Choroid plexus epithelial cell (primary cell): ENCODE results near the gene AFTPH.

Experiments
- DNase-seq: peaks from one replicate; pipeline ENCODE4 v3.0.0-alpha.2; 2010; ENCODE audit warnings: low read depth
- H3K4me3 ChIP-seq: 2 replicates; pipeline ENCODE4 v1.5.1; 2011; ENCODE audit warnings: low read depth, mild to moderate bottlenecking, control low read depth, low read length, moderate library complexity
- CTCF ChIP-seq: conservative IDR thresholded peaks from 2 replicates; pipeline ENCODE4 v1.5.1; 2011; ENCODE audit warnings: low read depth, mild to moderate bottlenecking, control low read depth, inconsistent platforms, low read length, moderate library complexity

AFTPH gene

GRCh38 chr2:64538764-64539433 lies 14.8 kb downstream of the AFTPH start:
- peak; percentile 40 for DNase-seq

DNA sequence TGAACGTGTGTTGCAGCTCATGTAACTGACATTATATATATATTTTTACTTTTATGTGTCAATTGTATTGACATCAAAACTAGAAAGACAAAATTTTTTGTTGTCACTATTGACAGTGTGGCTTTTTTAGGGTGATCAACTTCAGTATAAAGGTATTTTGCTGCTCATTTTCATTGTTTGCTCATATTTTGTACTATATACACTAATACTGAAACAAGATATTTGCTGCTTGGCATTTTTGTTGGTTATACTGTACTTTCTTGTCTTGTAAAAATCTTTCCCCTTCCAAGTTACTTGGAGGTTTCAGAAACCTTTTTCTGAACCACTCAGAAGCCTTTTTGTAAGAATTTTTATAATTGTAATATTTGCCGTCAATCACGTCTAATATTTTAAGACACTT lies 16.5 kb downstream of the AFTPH start:
- no peak for DNase-seq
- no peak overlapping the region for H3K4me3 ChIP-seq
- no peak for TF ChIP-seq CTCF

More at GRCh38 chr2:64538764-64539433, 14.8 kb downstream of the AFTPH start:
- TF ChIP-seq CTCF = no peak
- H3K4me3 ChIP-seq = no peak overlapping the region

DNA sequence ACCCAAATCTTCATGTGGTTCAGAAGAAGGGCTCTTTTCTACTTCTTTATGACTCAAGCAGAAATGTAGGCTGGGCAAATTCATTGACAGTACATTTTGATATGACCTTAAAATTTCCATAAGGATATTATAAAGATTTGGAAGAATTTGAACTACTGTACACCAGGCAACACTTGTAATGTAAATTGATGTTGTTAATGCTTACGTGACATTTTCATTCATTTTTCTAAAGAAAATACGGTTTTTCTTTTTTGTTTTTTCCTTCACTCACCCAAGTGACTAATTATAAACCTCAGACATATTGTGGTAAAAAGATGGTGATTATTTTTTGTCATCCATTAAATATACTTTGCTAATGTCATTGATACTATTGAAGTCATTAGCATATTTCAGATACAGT lies 17.4 kb downstream of the AFTPH start:
- TF ChIP-seq CTCF = no peak
- DNase-seq = no peak
- no peak overlapping the region for H3K4me3 ChIP-seq

GRCh38 chr2:64542071-64543007 lies 18.2 kb downstream of the AFTPH start:
- DNase-seq = no peak
- H3K4me3 ChIP-seq = no peak overlapping the region
- TF ChIP-seq CTCF = no peak

DNA sequence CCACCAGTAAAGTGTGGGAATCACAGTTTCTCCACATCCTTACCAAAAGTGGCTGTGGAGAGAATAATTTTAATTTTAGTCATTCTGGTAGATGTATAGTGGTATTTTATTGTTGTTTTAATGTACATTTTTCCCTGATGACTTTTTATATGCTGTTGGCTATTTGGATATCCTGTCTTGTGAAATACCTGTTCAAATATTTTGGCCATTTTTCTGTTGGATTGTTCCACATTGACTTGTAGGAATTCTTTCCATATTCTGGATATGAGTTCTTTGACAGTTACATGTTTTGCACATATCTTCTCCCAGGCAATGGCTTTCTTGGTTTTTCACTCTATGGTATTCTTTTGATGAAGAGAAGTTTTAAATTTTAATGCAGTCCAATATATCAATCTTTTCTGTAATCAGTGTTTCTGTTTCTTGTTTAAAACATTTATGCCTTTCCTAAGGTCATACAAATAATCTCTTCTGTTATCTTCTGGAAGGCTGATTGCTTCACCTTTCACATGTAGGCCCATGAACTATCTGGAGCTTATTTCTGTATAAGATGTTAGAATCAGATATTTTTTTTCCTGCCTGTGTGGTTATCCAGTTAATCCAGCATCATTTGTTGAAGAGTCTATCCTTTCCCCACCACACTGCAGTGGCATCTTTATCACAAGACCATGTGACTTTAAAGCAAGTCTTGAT lies 19.0 kb downstream of the AFTPH start:
- H3K4me3 ChIP-seq = no peak overlapping the region
- DNase-seq = peak; percentile 5
- no peak for TF ChIP-seq CTCF

- DNase-seq = no peak
- no peak overlapping the region for H3K4me3 ChIP-seq
- no peak for TF ChIP-seq CTCF
These were observed 24.6 kb downstream of the AFTPH start for GRCh38 chr2:64548761-64549160.
